IMR-90 (cell line): ENCODE results near the gene BMERB1. TPM values are rescaled to one million over a fixed set of nuclear protein-coding genes. Genes with fewer than 3 reads are reported as not detected.

Experiments
- ATAC-seq: fragments of 200-7000 bp; cut with Tn5 transposase; 2 replicates; pipeline ENCODE4 v1.9.1; 2020; ENCODE audit warnings: low read depth, mild to moderate bottlenecking, moderate library complexity
- BruUV-seq: library from RNA; stranded (reverse); fragments of 400-500 nt; replicated peaks from 2 replicates; lab custom pipeline; 2021; lab: Mats Ljungman, UMichigan
- CTCF ChIA-PET: fragments of 300-600 bp; formaldehyde crosslinking; extraction: SDS; loops from one replicate; lab custom pipeline; 2021; ENCODE audit warnings: antibody characterized with exemption; lab: Yijun Ruan, JAX
- POLR2A ChIA-PET: fragments of 300-600 bp; sonication (Branson Sonifier 250); formaldehyde crosslinking; loops from one replicate; lab custom pipeline; 2022; ENCODE audit warnings: antibody characterized with exemption; ENCODE audit not compliant: unreplicated experiment; lab: Charles Lee
- DNase-seq: peaks from one replicate; pipeline ENCODE4 v3.0.0; 2013
- H2AFZ ChIP-seq: replicated peaks from 2 replicates; pipeline ENCODE3; 2013; ENCODE audit warnings: low read length, mild to moderate bottlenecking; ENCODE audit not compliant: poor library complexity
- H2AK5ac ChIP-seq: 2 replicates; pipeline ENCODE4 v1.6.1; 2013; ENCODE audit warnings: low read depth, low read length, inconsistent platforms
- H2AK9ac ChIP-seq: replicated peaks from 2 replicates; pipeline ENCODE3; 2013; ENCODE audit warnings: mild to moderate bottlenecking, low read depth, low read length, moderate library complexity; ENCODE audit not compliant: poor library complexity
- H2BK120ac ChIP-seq: 2 replicates; pipeline ENCODE4 v1.6.1; 2013; ENCODE audit warnings: low read depth, low read length, inconsistent platforms
- H2BK15ac ChIP-seq: 3 replicates; pipeline ENCODE4 v1.6.1; 2013; ENCODE audit warnings: low read depth, low read length, inconsistent platforms
- H2BK20ac ChIP-seq: 2 replicates; pipeline ENCODE4 v1.6.1; 2013; ENCODE audit warnings: low read depth, mild to moderate bottlenecking, inconsistent platforms, low read length, moderate library complexity
- H2BK5ac ChIP-seq: 2 replicates; pipeline ENCODE4 v1.6.1; 2013; ENCODE audit warnings: mild to moderate bottlenecking, low read depth, low read length, inconsistent platforms; ENCODE audit not compliant: poor library complexity, severe bottlenecking
- H3K14ac ChIP-seq: replicated peaks from 2 replicates; pipeline ENCODE4 v1.6.1; 2013; ENCODE audit warnings: low read depth, low read length, inconsistent platforms
- H3K18ac ChIP-seq: 2 replicates; pipeline ENCODE4 v1.6.1; 2013; ENCODE audit warnings: low read depth, low read length, control low read depth
- H3K23ac ChIP-seq: 2 replicates; pipeline ENCODE4 v1.6.1; 2013; ENCODE audit warnings: low read depth, low read length, inconsistent platforms
- H3K27ac ChIP-seq: 2 replicates; pipeline ENCODE4 v1.5.1; 2013; ENCODE audit warnings: mild to moderate bottlenecking, control low read depth, low read length; ENCODE audit not compliant: insufficient read depth
- H3K27me3 ChIP-seq: 2 replicates; pipeline ENCODE4 v1.6.1; 2013; ENCODE audit warnings: low read length; ENCODE audit not compliant: control insufficient read depth, insufficient read depth
- H3K36me3 ChIP-seq: 2 replicates; pipeline ENCODE4 v1.6.1; 2013; ENCODE audit warnings: low read length, mixed read lengths; ENCODE audit not compliant: control insufficient read depth, insufficient read depth
- H3K4ac ChIP-seq: 2 replicates; pipeline ENCODE4 v1.6.1; 2013; ENCODE audit warnings: low read depth, low read length, inconsistent platforms
- H3K4me1 ChIP-seq: 2 replicates; pipeline ENCODE4 v1.6.1; 2013; ENCODE audit warnings: low read length, mixed read lengths; ENCODE audit not compliant: control insufficient read depth, insufficient read depth
- H3K4me2 ChIP-seq: 2 replicates; pipeline ENCODE4 v1.6.1; 2013; ENCODE audit warnings: low read depth, mild to moderate bottlenecking, control low read depth, low read length, moderate library complexity
- H3K4me3 ChIP-seq: 2 replicates; pipeline ENCODE4 v1.5.1; 2013; ENCODE audit warnings: low read depth, mild to moderate bottlenecking, control low read depth, low read length, moderate library complexity; ENCODE audit not compliant: insufficient read depth
- H3K56ac ChIP-seq: 2 replicates; pipeline ENCODE4 v1.6.1; 2013; ENCODE audit warnings: low read length, inconsistent platforms; ENCODE audit not compliant: insufficient read depth; ENCODE audit errors: extremely low read depth
- H3K79me1 ChIP-seq, 2 experiments: 2 replicates each; pipeline ENCODE4 v1.6.1; 2013; ENCODE audit warnings: low read length in 2 of 2, inconsistent platforms in 1 of 2, low read depth in 1 of 2
- H3K9ac ChIP-seq: 2 replicates; pipeline ENCODE4 v1.6.1; 2013; ENCODE audit warnings: low read depth, low read length, control low read depth
- H3K9me1 ChIP-seq: 2 replicates; pipeline ENCODE4 v1.6.1; 2013; ENCODE audit warnings: low read length, inconsistent platforms; ENCODE audit not compliant: insufficient read depth
- H3K9me3 ChIP-seq: 2 replicates; pipeline ENCODE4 v1.6.1; 2013; ENCODE audit warnings: low read length; ENCODE audit not compliant: control insufficient read depth, insufficient read depth
- H4K20me1 ChIP-seq: 2 replicates; pipeline ENCODE4 v1.6.1; 2013; ENCODE audit warnings: low read length, inconsistent platforms; ENCODE audit not compliant: insufficient read depth
- H4K5ac ChIP-seq: 2 replicates; pipeline ENCODE4 v1.6.1; 2013; ENCODE audit warnings: mild to moderate bottlenecking, low read depth, low read length, control low read depth
- H4K8ac ChIP-seq, 2 experiments: 2 replicates each; pipeline ENCODE4 v1.6.1; 2013; ENCODE audit warnings: low read depth in 2 of 2, low read length in 2 of 2, control low read depth in 1 of 2, inconsistent platforms in 1 of 2
- H4K91ac ChIP-seq: 2 replicates; pipeline ENCODE4 v1.6.1; 2013; ENCODE audit warnings: low read depth, low read length, inconsistent platforms; ENCODE audit not compliant: insufficient read depth
- BHLHE40 ChIP-seq: fragments of 150-350 bp; IDR thresholded peaks from 2 replicates; pipeline ENCODE4 v1.6.1; 2016; ENCODE audit warnings: mild to moderate bottlenecking, low read depth, low read length
- CEBPB ChIP-seq: IDR thresholded peaks from 2 replicates; pipeline ENCODE4 v1.6.1; 2012; ENCODE audit warnings: low read depth, low read length, improper control_type of control experiment
- CTCF ChIP-seq: conservative IDR thresholded peaks from 2 replicates; pipeline ENCODE4 v1.5.1; 2012; ENCODE audit warnings: mild to moderate bottlenecking, low read depth, low read length, improper control_type of control experiment
- MAZ ChIP-seq: IDR thresholded peaks from 2 replicates; pipeline ENCODE4 v1.6.1; 2012; ENCODE audit warnings: low read depth, mild to moderate bottlenecking, low read length, improper control_type of control experiment, moderate library complexity, borderline replicate concordance
- MXI1 ChIP-seq: IDR thresholded peaks from 2 replicates; pipeline ENCODE4 v1.6.1; 2012; ENCODE audit warnings: low read depth, mild to moderate bottlenecking, low read length, moderate library complexity, borderline replicate concordance
- NFE2L2 ChIP-seq: fragments of 150-350 bp; IDR thresholded peaks from 2 replicates; pipeline ENCODE4 v1.6.1; 2016; ENCODE audit warnings: low read depth, mild to moderate bottlenecking, low read length
- RFX5 ChIP-seq: IDR thresholded peaks from 2 replicates; pipeline ENCODE4 v1.8.0; 2012; ENCODE audit warnings: low read depth, mild to moderate bottlenecking, low read length, moderate library complexity
- SMC3 ChIP-seq: fragments of 150-350 bp; IDR thresholded peaks from 2 replicates; pipeline ENCODE4 v1.6.1; 2016; ENCODE audit warnings: low read depth, mild to moderate bottlenecking, antibody characterized with exemption, low read length, moderate library complexity
- WGBS, 2 experiments: methylation state at CpG; one replicate each; pipeline versions ENCODE4 v1.1.5 to v1.1.7; 2013; ENCODE audit warnings: missing lambda C conversion rate in 2 of 2; ENCODE audit not compliant: insufficient read length in 1 of 2; ENCODE audit errors: extremely low coverage in 2 of 2; 5-methylcytosine and 5-hydroxymethylcytosine counted together
- dilution Hi-C: fragments of 300-500 bp; cut with HindIII; formaldehyde crosslinking; loops from one replicate; pipeline ENCODE4 v1.14.3; 2018; ENCODE audit warnings: low sequenced_read_pairs; ENCODE audit not compliant: unreplicated experiment
- in situ Hi-C: fragments of 300-500 bp; cut with MboI; formaldehyde crosslinking; loops from 3 replicates; pipeline ENCODE4 v1.14.3; 2019; ENCODE audit warnings: low sequenced_read_pairs, inconsistent platforms, mixed read lengths
- intact Hi-C: fragments of 100-400 bp; cut with micrococcal nuclease; formaldehyde crosslinking; loops from 2 replicates; pipeline ENCODE4 v1.10.0; 2022
- polyA plus RNA-seq, 3 experiments: library from polyadenylated mRNA; depleted of rRNA; stranded (reverse); fragments of >200 nt; gene quantifications; 2 replicates each; pipeline ENCODE4 v1.2.3, GENCODE V29; 2012; ENCODE audit warnings: low replicate concordance in 1 of 3
- total RNA-seq: library from RNA; depleted of rRNA; stranded (reverse); fragments of >200 nt; gene quantifications from 2 replicates; pipeline ENCODE4 v1.2.3, GENCODE V29; 2012
- TF ChIP-seq, protein P1 (sequence below): fragments of 150-350 bp; IDR thresholded peaks from 2 replicates; pipeline ENCODE4 v1.6.1; 2017; ENCODE audit warnings: mild to moderate bottlenecking, antibody characterized with exemption, low read length, low read depth

The BMERB1 gene
- total and polyA plus RNA-seq, 2 of the 4 experiments (the other 2 are of a cell fraction): 22.6 to 32.9 TPM

DNA sequence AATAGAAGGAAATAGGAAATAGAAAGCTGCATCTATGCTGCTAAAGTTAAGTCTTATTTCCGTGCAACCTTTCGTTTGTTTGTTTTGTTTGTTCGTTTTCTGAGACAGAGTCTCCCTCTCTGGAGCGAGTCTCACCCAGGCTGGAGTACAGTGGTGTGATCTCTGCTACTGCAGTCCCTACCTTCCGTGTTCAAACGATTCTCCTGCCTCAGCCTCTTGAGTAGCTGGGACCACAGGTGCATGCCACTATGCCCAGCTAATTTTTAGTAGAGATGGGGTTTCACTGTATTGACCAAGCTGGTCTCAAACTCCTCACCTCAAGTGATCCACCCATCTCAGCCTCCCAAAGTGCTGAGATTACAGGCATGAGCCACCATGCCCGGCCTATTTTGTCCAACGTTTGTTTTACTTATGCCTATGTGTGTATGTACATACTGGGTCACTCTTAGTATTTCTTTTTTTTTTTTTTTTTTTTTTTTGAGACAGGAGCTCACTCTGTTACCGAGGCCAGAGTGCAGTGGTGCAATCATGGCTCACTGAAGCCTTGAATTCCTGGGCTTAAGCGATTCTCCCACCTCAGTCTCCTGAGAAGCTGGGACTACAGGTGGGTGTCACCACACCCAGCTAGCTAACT lies 16.8 kb downstream of the BMERB1 start:
- Histone ChIP-seq H3K27me3 (no peaks in the 10 kb centered on the region), H3K4me2 (no peak overlapping the region), H2BK20ac (no peak overlapping the region), H2AK5ac (no peak overlapping the region), H2BK120ac (no peak overlapping the region), H4K5ac (no peak overlapping the region), H2BK5ac (no peak overlapping the region), H2AFZ (no peak overlapping the region), H3K36me3 (peaks cover 4% of the 10 kb centered on the region; the same call in 1 of the 2 replicates), H4K91ac (no peak overlapping the region), H3K56ac (no peak overlapping the region), H3K14ac (no peak overlapping the region), H3K4me3 (no peak overlapping the region), H3K23ac (no peak overlapping the region), H3K9me1 (peaks cover 4% of the 10 kb centered on the region; the same call in 1 of the 2 replicates), H4K8ac (no peak overlapping the region), H3K4ac (no peak overlapping the region), H4K20me1 (peaks cover 21% of the 10 kb centered on the region), H3K18ac (no peak overlapping the region), H3K27ac (no peak overlapping the region), H3K79me1 (peaks cover 26 to 38% of the 10 kb centered on the region in 2 experiments), H3K9me3 (no peaks in the 10 kb centered on the region), H2AK9ac (no peak overlapping the region), H2BK15ac (no peak overlapping the region), H3K9ac (no peak overlapping the region), H3K4me1 (no peaks in the 10 kb centered on the region)
- dilution Hi-C loops (no loop called here), in situ Hi-C loops (no loop called here), intact Hi-C loops (no loop called here)
- TF ChIP-seq RFX5 (no peak), MXI1 (no peak), NFE2L2 (no peak), MAZ (no peak), CEBPB (no peak), BHLHE40 (no peak), SMC3 (no peak), CTCF (no peak)
- TF ChIP-seq, protein P1, sequence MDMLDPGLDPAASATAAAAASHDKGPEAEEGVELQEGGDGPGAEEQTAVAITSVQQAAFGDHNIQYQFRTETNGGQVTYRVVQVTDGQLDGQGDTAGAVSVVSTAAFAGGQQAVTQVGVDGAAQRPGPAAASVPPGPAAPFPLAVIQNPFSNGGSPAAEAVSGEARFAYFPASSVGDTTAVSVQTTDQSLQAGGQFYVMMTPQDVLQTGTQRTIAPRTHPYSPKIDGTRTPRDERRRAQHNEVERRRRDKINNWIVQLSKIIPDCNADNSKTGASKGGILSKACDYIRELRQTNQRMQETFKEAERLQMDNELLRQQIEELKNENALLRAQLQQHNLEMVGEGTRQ: no peak
- ChIA-PET POLR2A (no interaction called here), CTCF (no interaction called here)
- no TSS peak for BruUV-seq
- WGBS, 2 experiments: no CpG with 5 or more reads among the region's 10 CpGs
- ATAC-seq (no peak), DNase-seq (no peak)
